DMS153 (cell line): ENCODE measurements around the gene DNAH9.
"Not testable (repeated sequence)": the region's sequence is repeated elsewhere in the genome, so short reads cannot be mapped to it uniquely, and the experiment has no call there.

Experiments
- DNase-seq: peaks from one replicate; lab custom pipeline; 2025; lab: John Stamatoyannopoulos, UW

Gene DNAH9

DNA sequence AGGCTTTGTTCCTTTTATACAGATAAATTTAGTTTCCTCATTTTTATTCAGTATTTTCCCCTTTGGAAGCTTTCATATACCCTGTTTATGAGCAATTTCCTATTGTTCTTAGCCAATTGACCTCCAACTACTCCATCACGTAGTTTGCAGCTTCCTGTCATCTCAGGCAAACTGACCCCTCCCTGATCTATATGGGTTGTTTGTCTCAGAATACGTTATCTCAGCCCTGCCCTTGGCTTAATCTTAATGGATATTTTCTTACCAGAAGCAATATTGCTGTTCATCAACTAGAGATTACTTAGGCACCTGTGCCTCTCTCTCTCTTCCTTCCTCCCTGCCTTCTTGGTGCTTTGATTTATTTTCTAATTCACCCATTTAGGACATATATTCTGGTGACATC is 317.8 kb downstream of the DNAH9 start:
- DNase-seq = no peak

DNA sequence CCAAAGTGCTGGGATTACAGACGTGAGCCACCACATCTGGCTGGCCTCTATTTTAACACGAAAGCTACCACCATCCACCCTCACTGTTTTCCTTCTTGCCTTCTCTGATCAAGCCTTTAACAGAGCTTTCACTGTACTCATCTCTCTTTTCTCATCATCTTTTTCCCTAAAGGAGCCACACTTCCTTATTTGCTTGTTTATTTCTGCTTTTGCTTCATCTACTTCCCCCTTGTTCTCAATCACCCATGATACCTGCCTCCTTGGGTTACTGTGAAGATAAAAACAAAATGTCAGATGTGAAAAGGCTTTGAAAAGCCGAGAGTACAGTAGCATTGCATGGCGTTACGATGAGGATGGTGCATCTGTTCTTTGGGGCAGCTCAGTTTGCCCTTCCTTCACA is 319.1 kb downstream of the DNAH9 start:
- DNase-seq = no peak

- no peak for DNase-seq
Measured at GRCh38 chr17:11921296-11921695, 323.0 kb downstream of the DNAH9 start.

- DNase-seq = no peak
Measured at GRCh38 chr17:11922638-11923037, 324.4 kb downstream of the DNAH9 start.

GRCh38 chr17:11924076-11924475 is 325.8 kb downstream of the DNAH9 start:
- DNase-seq = no peak

DNA sequence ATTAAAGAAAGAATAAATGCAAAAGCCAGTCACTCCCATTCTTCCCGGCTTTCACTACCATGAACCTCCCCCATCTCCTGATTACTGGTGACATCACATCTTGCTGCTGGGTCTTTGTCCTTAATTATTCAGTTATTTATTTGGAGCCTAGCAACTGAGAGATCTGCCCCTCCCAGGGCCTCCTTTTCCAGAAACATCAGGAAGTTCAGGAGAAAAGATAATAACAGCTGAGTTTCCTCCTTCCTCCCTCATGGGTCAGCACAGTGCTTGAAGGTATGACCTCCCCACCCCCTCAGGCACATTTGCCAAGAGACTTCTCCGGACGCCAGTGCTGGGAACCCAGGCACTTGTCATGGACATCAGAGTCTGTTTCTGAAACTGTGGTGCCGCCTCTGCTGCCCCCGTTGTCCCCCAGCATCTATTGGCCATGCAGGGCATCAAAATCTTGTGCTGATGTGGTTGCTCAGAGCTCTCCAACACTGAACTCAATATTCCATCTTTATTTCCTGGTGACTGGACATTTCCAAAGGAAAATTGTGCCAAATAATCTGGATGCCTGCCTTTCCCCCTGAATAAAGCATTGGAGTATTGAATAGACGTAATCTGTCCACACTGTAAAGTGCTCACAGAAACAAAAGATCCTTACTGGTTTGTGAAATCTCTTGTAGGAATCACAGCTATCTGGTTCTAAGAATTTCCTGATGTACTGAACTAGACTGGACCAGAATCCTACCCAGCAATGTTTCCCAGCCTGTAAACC is 327.2 kb downstream of the DNAH9 start:
- no peak for DNase-seq

- DNase-seq = no peak
Measured at GRCh38 chr17:11928436-11928835, 330.2 kb downstream of the DNAH9 start.

DNA sequence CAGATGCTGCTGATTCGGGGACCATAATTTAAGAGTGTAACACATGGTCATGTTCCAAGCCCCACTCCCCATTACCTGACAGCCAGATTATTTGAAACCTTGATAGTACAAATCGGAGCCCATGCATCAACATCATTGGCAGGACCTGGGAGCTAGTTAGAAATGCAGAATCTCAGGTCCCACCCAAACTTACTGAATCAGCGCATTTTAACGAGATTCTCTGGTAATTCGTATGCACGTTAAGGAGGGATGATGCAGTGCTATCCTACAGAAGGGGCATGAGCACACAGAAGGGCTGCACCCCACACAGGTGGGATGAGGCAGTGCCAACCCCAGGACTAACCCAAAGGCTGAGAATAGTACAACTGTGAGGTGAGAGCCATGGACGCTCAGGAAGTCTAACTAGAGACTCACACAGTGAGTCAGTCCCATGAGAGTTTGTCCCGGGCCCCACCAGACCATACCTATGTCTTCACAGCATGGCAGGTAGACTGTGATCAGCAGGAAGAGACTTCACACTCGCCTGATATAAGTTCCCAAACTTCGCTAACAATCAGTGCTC is 334.1 kb downstream of the DNAH9 start:
- no peak for DNase-seq

DNA sequence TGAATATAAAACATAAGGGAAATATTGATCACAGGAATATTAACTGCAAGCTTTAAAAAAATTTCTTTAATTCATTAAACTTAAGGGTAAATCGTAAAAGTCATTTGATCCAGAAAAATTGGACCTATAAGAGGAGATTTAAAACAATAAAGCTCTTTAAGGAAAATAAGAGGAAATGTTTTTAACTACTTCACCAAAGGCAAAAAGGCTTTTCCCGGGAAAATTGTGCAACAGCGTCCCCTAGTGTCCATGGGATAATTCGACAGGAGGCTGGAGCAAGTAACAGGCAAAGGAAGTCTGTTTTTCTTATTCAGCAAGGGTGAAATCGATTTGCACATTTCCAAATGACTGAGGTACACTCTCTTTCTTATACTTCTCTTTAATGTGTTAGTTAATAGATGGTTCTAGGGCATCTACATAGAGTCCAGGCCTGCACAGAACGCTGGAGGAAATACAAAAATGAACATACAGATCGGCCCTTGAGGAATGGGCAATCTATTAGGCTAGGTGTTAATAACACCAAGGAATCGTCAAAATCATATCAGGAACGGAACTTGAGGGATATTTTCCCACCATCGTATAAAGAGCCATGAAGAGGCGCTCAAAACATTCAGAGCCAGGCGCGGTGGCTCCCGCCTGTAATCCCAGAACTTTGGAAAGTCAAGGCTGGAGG is 337.6 kb downstream of the DNAH9 start:
- no peak for DNase-seq

DNA sequence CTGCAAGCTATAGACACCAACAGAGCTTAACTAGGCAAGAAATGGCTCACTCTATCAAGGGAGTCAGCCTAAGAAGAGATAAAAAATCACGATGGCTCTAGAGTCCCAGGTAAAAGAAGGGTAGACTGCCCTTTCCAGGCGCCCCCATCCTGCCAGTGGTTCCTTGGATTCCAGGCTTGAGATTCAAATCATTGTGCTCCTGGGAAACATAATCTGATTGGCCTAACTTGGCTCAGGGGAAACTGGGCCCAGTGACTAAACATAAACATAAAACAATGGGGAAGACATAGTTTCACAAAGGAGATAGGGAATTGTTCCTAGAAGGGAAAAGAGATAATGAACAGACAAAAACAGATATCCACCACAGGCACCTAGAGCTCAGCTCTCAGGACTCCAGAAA is 342.6 kb downstream of the DNAH9 start:
- DNase-seq = no peak

- not testable (repeated sequence) for DNase-seq
Measured at GRCh38 chr17:11943086-11943485, 344.8 kb downstream of the DNAH9 start.

DNA sequence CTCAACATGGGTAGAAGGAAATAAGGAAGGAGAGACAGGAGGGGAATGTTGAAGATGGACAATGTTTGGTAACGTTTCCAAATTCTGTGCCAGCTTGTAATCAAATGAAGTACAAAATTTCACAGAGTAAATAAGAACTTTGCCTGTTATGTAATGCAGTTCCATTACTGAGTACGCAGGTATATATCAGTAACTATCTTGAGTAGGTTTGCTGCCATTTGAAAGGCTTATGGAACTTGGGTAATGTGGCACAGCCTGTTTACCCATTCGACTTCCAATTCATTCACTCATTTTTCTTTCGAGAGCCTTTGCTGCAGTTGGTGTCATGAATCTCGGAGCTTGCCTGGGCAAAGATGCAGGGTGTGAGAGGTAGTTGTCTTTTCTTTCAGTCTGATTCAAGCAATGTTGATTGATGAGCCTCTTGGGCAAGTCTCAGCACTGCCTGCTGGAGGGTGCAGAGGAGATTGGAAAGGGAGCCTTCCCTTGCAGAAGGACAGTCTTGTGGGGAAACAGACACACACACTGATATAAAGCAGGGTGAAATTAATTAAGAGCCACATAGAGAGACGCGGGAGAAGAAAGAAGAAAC is 345.6 kb downstream of the DNAH9 start:
- no peak for DNase-seq

DNA sequence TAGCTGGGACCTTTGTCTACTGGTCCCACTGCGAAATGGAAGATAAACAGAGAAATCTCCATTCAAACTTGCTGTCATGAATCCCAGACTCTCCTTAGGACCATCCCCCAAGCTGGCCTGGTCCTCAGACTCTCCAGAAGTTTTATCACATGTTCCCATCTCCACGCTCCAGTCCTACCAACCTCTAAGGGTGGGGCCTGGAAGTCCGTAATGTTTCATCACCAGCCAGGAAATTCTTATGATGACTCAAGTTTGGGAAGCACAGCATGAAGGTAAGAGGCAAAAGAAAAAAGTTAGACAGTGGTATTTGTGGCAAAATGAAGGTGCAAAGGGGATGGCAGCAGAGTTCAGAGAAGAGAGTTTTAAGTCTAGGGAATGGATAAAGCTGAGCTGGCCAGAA is 346.3 kb downstream of the DNAH9 start:
- no peak for DNase-seq

- no peak for DNase-seq
Measured at GRCh38 chr17:11948789-11949188, 350.5 kb downstream of the DNAH9 start.

DNA sequence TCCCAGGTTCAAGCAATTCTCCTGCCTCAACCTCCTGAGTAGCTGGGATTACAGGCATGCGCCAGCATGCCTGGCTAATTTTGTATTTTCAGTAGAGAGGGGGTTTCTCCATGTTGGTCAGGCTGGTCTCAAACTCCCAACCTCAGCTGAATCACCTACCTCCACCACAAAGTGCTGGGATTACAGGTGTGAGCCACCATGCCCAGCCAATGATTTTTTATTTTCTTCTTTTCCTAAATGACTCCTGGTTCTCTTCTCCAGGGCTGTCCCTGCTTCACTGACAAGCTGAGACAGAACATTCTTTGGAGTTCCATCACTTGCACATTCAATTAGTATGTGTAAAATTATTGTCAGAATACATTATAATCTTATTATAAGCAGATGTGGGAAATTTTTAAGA is 351.3 kb downstream of the DNAH9 start:
- DNase-seq = not testable (repeated sequence)

GRCh38 chr17:11950771-11951519 is 352.7 kb downstream of the DNAH9 start:
- DNase-seq = no peak

GRCh38 chr17:11952610-11953009 is 354.3 kb downstream of the DNAH9 start:
- no peak for DNase-seq

DNA sequence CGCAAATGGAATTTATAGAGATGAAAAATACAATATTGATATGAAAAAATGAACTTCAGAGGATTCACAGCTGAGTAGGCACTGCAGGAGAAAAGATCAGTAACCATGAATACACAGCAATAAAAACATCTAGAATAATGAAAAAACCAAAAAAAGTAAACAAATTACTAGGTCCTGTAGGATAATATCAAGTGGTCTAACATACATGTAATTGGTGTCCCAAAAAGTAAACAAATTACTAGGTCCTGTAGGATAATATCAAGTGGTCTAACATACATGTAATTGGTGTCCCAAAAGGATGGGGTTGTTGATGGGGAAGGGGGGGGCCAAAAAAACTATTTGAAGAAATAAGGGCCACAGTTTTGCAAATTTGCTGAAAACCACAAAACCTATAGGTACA is 355.7 kb downstream of the DNAH9 start:
- DNase-seq = no peak

DNA sequence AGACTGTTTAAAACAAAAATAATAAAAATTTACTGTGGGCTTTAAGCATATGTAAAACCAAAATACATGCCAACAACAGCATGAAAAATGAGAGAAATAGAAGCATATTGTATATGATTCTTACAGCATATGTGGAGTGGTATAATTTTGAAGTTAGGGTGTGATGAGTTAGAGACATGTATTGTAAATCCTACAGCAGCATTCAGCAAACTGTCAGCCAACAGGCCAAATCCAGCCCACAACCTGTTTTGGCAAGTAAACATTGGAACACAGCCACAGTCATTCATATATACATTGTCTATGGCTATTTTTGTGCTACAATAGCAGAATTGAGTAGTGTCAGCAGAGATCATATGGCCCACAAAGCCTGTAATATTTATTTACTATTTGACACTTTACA is 356.7 kb downstream of the DNAH9 start:
- no peak for DNase-seq

- no peak for DNase-seq
Measured at GRCh38 chr17:11969565-11969964, 371.3 kb downstream of the DNAH9 start.

DNA sequence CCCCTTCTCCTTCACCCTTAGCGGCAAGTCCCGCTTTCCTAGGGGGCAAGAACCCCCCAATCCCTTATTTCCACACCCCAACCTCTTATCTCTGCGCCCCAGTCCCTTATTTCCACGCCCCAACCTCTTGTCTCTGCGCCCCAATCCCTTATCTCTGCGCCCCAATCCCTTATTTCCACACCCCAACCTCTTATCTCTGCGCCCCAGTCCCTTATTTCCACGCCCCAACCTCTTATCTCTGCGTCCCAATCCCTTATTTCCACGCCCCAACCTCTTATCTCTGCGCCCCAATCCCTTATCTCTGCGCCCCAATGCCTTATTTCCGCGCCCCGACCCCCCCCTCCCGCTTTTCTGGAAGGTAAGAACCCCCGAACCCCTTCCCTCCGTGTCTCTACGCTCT is 374.5 kb downstream of the DNAH9 start:
- not testable (repeated sequence) for DNase-seq

GRCh38 chr17:11979795-11980194 is 381.5 kb downstream of the DNAH9 start:
- DNase-seq = no peak
